Heart right ventricle (tissue), 16 donors: Measurements from ENCODE around the gene YOD1. TPM values are rescaled to one million over a fixed set of nuclear protein-coding genes. Genes with fewer than 3 reads are reported as not detected.

Experiments
- ATAC-seq, 8 donors: fragments of 200-7000 bp; cut with Tn5 transposase; one replicate each; pipeline ENCODE4 v1.9.1; 2020; ENCODE audit warnings: mild to moderate bottlenecking in 8 of 8, moderate library complexity in 8 of 8, moderate number of reproducible peaks in 1 of 8
- DNase-seq, 2 donors: peaks; one replicate each; pipeline ENCODE4 v3.0.0-alpha.2; 2020
- H3K27ac ChIP-seq, 10 donors: fragments of 200-600 bp; sonication (generic) in 2 of 10; one replicate each; pipeline versions ENCODE4 v1.5.0 to v1.8.0; 2020 to 2022; ENCODE audit warnings: mild to moderate bottlenecking in 3 of 10
- H3K27me3 ChIP-seq, 7 donors: fragments of 200-600 bp; one replicate each; pipeline ENCODE4 v1.8.0; 2021 to 2022; ENCODE audit warnings: mild to moderate bottlenecking in 2 of 7
- H3K36me3 ChIP-seq, 9 donors: fragments of 200-600 bp; sonication (generic) in 1 of 9; one replicate each; pipeline versions ENCODE4 v1.5.0 to v1.8.0; 2020 to 2022; ENCODE audit warnings: mild to moderate bottlenecking in 2 of 9
- H3K4me1 ChIP-seq, 9 donors: fragments of 200-600 bp; sonication (generic) in 1 of 9; one replicate each; pipeline versions ENCODE4 v1.5.0 to v1.8.0; 2020 to 2022; ENCODE audit warnings: mild to moderate bottlenecking in 4 of 9
- H3K4me3 ChIP-seq, 10 donors: fragments of 200-600 bp; sonication (generic) in 2 of 10; one replicate each; pipeline versions ENCODE4 v1.5.0 to v1.8.0; 2020 to 2022; ENCODE audit warnings: mild to moderate bottlenecking in 7 of 10, moderate library complexity in 2 of 10
- H3K9me3 ChIP-seq, 11 donors: fragments of 200-600 bp in 10 of 11; sonication (generic) in 2 of 11; one replicate each; pipeline versions ENCODE4 v1.5.0 to v1.8.0; 2013 to 2022; ENCODE audit warnings: mild to moderate bottlenecking in 2 of 11, control low read depth in 1 of 11, moderate library complexity in 1 of 11
- WGBS, 2 donors: extraction: QIAGEN DNeasy Blood & Tissue Kit; methylation state at CpG; one replicate each; pipeline ENCODE4 v1.1.7; 2013; ENCODE audit warnings: inconsistent platforms in 1 of 2; 5-methylcytosine and 5-hydroxymethylcytosine counted together
- intact Hi-C, 10 donors: fragments of 100-400 bp; cut with DNase I; formaldehyde crosslinking; loops; one replicate each; pipeline versions ENCODE4 v1.11.1 to v1.14.2; 2022
- polyA plus RNA-seq, 2 donors: library from polyadenylated mRNA; stranded (reverse); fragments of 200-250 nt; gene quantifications; one replicate each; pipeline ENCODE4 v1.2.3, GENCODE V29; 2013
- total RNA-seq, 10 donors: library from RNA; stranded (reverse); fragmentation: NEBNext Ultra II Directional in 3 of 10; extraction: Animal tissue kit (Norgen Biotek cat#: 25700) in 3 of 10; gene quantifications; one replicate each; pipeline versions ENCODE4 v1.2.1 to v1.2.4, GENCODE V29; 2021 to 2023
- TF ChIP-seq, protein P1 (sequence below), 9 donors: fragments of 200-600 bp; sonication (generic) in 2 of 9; IDR thresholded peaks; one replicate each; pipeline versions ENCODE4 v1.5.0 to v1.8.0; 2021 to 2022; ENCODE audit warnings: antibody characterized with exemption in 9 of 9, mild to moderate bottlenecking in 5 of 9, moderate library complexity in 1 of 9
- donor health status: Arrhythmogenic right ventricular cardiomyopathy.
- donor health status: ischemic (EF 13 %, LVEDD 7.1; RV severe dilation, severe dysfunction).
- donor health status: healthy with polysubstance abuse.
- donor health status: DM: no; HTN: yes; CAD: no.
- donor health status: DM: no; HTN: no; CAD: no.
- donor health status: ischemic (EF 25% LVEDD 6.9; RV normal size, moderate dysfunction).
- donor health status: ischemic (EF 25% LVEDD 5.7; RV mildly dilated, moderate dysfunction).
- donor health status: healthy.
- donor health status: DM: yes; HTN: yes; CAD: no.
- donor health status: Ischemic cardiomyopathy.
- donor health status: ischemic (EF 35%, LVEDD 5.7; RV mildly dilated, moderate dysfunction).
- donor health status: nonischemic (EF 11% LVEDD 7.7; RV severe dilation, severe dysfunction).
- donor health status: DM: yes; HTN: yes; CAD: no.
- donor health status: PGD.
- donor health status: ischemic (EF 29% LVEDD 5.4; RV normal size, mild dysfunction).
- donor health status: nonischemic (EF 23%, LVEDD 6.1; RV moderate dilation, normal function).

Gene YOD1
- total and polyA plus RNA-seq, 12 donors: 2.6 to 9.1 (median 5.7) TPM

- Histone ChIP-seq H3K4me3 (peak overlapping the region; percentile 78 to 99 (median 93)), H3K36me3 (peaks cover 0 to 40% (median 9%) of the 10 kb centered on the region in 9 donors), H3K4me1 (peaks cover 8 to 79% (median 60%) of the 10 kb centered on the region in 9 donors), H3K27me3 (no peaks in the 10 kb centered on the region), H3K27ac (peak overlapping the region; percentile 78 to 94 (median 92)), H3K9me3 (no peaks in the 10 kb centered on the region)
- TF ChIP-seq, protein P1, sequence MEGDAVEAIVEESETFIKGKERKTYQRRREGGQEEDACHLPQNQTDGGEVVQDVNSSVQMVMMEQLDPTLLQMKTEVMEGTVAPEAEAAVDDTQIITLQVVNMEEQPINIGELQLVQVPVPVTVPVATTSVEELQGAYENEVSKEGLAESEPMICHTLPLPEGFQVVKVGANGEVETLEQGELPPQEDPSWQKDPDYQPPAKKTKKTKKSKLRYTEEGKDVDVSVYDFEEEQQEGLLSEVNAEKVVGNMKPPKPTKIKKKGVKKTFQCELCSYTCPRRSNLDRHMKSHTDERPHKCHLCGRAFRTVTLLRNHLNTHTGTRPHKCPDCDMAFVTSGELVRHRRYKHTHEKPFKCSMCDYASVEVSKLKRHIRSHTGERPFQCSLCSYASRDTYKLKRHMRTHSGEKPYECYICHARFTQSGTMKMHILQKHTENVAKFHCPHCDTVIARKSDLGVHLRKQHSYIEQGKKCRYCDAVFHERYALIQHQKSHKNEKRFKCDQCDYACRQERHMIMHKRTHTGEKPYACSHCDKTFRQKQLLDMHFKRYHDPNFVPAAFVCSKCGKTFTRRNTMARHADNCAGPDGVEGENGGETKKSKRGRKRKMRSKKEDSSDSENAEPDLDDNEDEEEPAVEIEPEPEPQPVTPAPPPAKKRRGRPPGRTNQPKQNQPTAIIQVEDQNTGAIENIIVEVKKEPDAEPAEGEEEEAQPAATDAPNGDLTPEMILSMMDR (IDR thresholded peaks at IDR 0.05): no peak
- WGBS, 2 donors: 0 to 2% methylated on average over 47 of the region's 47 CpGs
- ATAC-seq (peak; percentile 64 to 83 (median 76)), DNase-seq (peak; percentile 91 to 94)
- intact Hi-C loops: loop anchor here in 2 of 10 donors (1.0 to 2.0 kb wide), 2 partner anchors 26 to 27 kb away; no protein-coding TSS in a partner anchor
Observed at GRCh38 chr1:207050480-207051190, 373 bp downstream of the YOD1 start.

- WGBS, 2 donors: 0 to 1% methylated on average over 6 of the region's 6 CpGs
- peak in 1 of 2 donors; percentile 54 for DNase-seq
- H3K4me3 ChIP-seq: peak overlapping the region; percentile 78 to 99 (median 93)
- TF ChIP-seq, protein P1 (IDR thresholded peaks at IDR 0.05): peak; percentile 63 to 85 (median 77)
- H3K36me3 ChIP-seq: peaks cover 0 to 46% (median 9%) of the 10 kb centered on the region in 9 donors
- peak in 6 of 8 donors; percentile 25 to 66 (median 46) for ATAC-seq
- intact Hi-C loops: loop anchor here in 2 of 10 donors (1.0 to 2.0 kb wide), 2 partner anchors 27 kb away; no protein-coding TSS in a partner anchor
- no peaks in the 10 kb centered on the region for H3K27me3 ChIP-seq
- H3K4me1 ChIP-seq: peaks cover 8 to 80% (median 66%) of the 10 kb centered on the region in 9 donors
- peak overlapping the region; percentile 78 to 94 (median 92) for H3K27ac ChIP-seq
- no peaks in the 10 kb centered on the region for H3K9me3 ChIP-seq
Observed at GRCh38 chr1:207049974-207050391, 1.0 kb downstream of the YOD1 start.

GRCh38 chr1:207049514-207049913, 1.5 kb downstream of the YOD1 start:
- Histone ChIP-seq H3K27ac (peak overlapping the region in 5 of 10 donors; percentile 10 to 94 (median 92)), H3K4me3 (peak overlapping the region in 8 of 10 donors; percentile 83 to 95 (median 93)), H3K36me3 (peaks cover 0 to 51% (median 9%) of the 10 kb centered on the region in 9 donors), H3K9me3 (no peaks in the 10 kb centered on the region), H3K4me1 (peaks cover 8 to 80% (median 70%) of the 10 kb centered on the region in 9 donors), H3K27me3 (no peaks in the 10 kb centered on the region)
- DNase-seq (no peak), ATAC-seq (no peak)
- intact Hi-C loops: no loop called here
- TF ChIP-seq, protein P1 (IDR thresholded peaks at IDR 0.05): no peak
- 50 to 51% methylated on average over 8 of the region's 8 CpGs for WGBS, 2 donors

GRCh38 chr1:207049054-207049453, 2.0 kb downstream of the YOD1 start:
- WGBS, 2 donors: 86 to 89% methylated on average over 4 of the region's 4 CpGs
- ATAC-seq (no peak), DNase-seq (no peak)
- peaks cover 0 to 52% (median 9%) of the 10 kb centered on the region in 9 donors for H3K36me3 ChIP-seq
- peaks cover 8 to 78% (median 69%) of the 10 kb centered on the region in 9 donors for H3K4me1 ChIP-seq
- intact Hi-C loops: no loop called here
- no peaks in the 10 kb centered on the region for H3K9me3 ChIP-seq
- H3K4me3 ChIP-seq: no peak overlapping the region
- TF ChIP-seq, protein P1 (IDR thresholded peaks at IDR 0.05): no peak
- H3K27me3 ChIP-seq: no peaks in the 10 kb centered on the region
- peak overlapping the region in 1 of 10 donors; percentile 93 for H3K27ac ChIP-seq
